ENCODE results near the gene ZNF768.

- TF ChIP-seq POLR2AphosphoS5 (IDR thresholded peaks at IDR 0.05; ENCODE audit: insufficient read depth in 1 of 2, low read depth in 1 of 2) (no peak), POLR2A (IDR thresholded peaks at IDR 0.05) (no peak)
These were observed 7.5 kb upstream of the ZNF768 start for GRCh38 chr16:30533748-30534367.

Measured in vagina (tissue), 2 donors.